GM12891 (cell line): ENCODE measurements around the gene MAP3K7CL.

ENCODE experiments used
- PAX5 ChIP-seq: IDR thresholded peaks from 2 replicates; pipeline ENCODE4 v1.6.1; 2011; ENCODE audit warnings: low read length, moderate library complexity, mild to moderate bottlenecking; ENCODE audit not compliant: insufficient read depth, severe bottlenecking
- POLR2A ChIP-seq: IDR thresholded peaks from 2 replicates; pipeline ENCODE4 v1.6.1; 2011; ENCODE audit warnings: low read depth, low read length, control low read depth
- POLR2AphosphoS5 ChIP-seq: IDR thresholded peaks from 2 replicates; pipeline ENCODE4 v1.6.1; 2011; ENCODE audit warnings: low read depth, low read length, control low read depth
- SPI1 ChIP-seq: IDR thresholded peaks from 2 replicates; pipeline ENCODE4 v1.6.1; 2011; ENCODE audit warnings: low read depth, low read length, control low read depth
- TAF1 ChIP-seq: IDR thresholded peaks from 2 replicates; pipeline ENCODE4 v1.6.1; 2011; ENCODE audit warnings: low read depth, low read length, control low read depth

- TF ChIP-seq POLR2A (no peak), TAF1 (no peak), POLR2AphosphoS5 (no peak), PAX5 (no peak), SPI1 (no peak)
Observed at GRCh38 chr21:29179503-29179902, 49.1 kb downstream of the MAP3K7CL start.
